GM10266 (cell line): Measurements from ENCODE around the gene APOBEC3A.
"Not testable (repeated sequence)": the region's sequence is repeated elsewhere in the genome, so short reads cannot be mapped to it uniquely, and the experiment has no call there.

Experiments
- DNase-seq: peaks from one replicate; pipeline ENCODE4 v3.0.0; 2012; ENCODE audit errors: extremely low spot score
- TF ChIP-seq, protein P1 (sequence below): IDR thresholded peaks from 2 replicates; pipeline ENCODE4 v1.5.1; 2012; ENCODE audit warnings: mild to moderate bottlenecking, low read depth; ENCODE audit not compliant: control insufficient read depth, insufficient read depth; ENCODE audit errors: missing control alignments

Gene APOBEC3A

DNA sequence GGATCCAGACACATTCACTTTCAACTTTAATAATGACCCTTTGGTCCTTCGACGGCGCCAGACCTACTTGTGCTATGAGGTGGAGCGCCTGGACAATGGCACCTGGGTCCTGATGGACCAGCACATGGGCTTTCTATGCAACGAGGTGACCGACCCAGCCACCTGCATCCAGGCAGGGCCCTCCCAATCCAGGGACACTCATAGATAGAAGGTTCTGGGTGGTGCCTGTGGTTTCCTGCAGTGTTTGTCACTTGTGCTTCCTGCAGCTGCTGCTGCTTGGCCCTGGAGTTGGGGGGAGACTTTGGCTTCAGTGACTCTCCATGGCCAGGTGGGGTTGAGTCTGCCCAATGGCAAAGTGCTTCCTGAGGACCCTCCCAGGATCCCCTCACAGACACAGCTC lies 32.1 kb downstream of the APOBEC3A start:
- TF ChIP-seq, protein P1, sequence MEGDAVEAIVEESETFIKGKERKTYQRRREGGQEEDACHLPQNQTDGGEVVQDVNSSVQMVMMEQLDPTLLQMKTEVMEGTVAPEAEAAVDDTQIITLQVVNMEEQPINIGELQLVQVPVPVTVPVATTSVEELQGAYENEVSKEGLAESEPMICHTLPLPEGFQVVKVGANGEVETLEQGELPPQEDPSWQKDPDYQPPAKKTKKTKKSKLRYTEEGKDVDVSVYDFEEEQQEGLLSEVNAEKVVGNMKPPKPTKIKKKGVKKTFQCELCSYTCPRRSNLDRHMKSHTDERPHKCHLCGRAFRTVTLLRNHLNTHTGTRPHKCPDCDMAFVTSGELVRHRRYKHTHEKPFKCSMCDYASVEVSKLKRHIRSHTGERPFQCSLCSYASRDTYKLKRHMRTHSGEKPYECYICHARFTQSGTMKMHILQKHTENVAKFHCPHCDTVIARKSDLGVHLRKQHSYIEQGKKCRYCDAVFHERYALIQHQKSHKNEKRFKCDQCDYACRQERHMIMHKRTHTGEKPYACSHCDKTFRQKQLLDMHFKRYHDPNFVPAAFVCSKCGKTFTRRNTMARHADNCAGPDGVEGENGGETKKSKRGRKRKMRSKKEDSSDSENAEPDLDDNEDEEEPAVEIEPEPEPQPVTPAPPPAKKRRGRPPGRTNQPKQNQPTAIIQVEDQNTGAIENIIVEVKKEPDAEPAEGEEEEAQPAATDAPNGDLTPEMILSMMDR: no peak
- no peak for DNase-seq

DNA sequence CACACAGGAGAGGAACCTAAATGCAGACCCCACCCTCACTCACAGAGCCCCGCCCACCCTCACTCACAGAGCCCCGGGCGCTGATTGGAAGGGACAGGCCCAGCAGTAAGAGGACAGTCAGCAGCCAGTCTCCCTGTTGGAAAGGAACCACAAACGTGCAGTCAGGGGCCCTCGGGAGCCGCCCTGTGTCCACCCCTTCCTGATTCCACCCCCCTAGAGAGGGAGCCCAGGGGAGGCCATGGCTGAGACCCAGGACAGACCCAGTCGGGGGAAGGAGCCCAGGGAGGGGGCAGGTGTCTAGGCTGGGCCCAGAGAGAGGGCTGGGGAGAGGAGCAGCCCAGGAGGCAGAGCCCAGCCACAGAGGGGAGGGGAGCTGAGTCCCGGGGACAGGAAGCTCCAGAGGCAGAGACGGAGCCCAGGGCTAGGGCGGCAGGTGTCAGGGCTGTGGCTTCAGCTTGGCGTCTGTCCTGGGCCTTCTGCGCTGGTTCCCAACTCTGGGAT lies 35.5 kb downstream of the APOBEC3A start:
- not testable (repeated sequence) for DNase-seq

GRCh38 chr22:38996105-38996504 lies 38.7 kb downstream of the APOBEC3A start:
- no peak for DNase-seq
- TF ChIP-seq, protein P1: no peak

GRCh38 chr22:38997518-38997917 lies 40.1 kb downstream of the APOBEC3A start:
- TF ChIP-seq, protein P1: no peak
- DNase-seq: no peak

- TF ChIP-seq, protein P1: peak; percentile 75
- peak; percentile 80 for DNase-seq
Measured at GRCh38 chr22:39003165-39003638, 45.8 kb downstream of the APOBEC3A start.

- TF ChIP-seq, protein P1: no peak
- DNase-seq: no peak
Measured at GRCh38 chr22:39007177-39007576, 49.8 kb downstream of the APOBEC3A start.

- not testable (repeated sequence) for DNase-seq
Measured at GRCh38 chr22:39008271-39008850, 51.0 kb downstream of the APOBEC3A start.

- TF ChIP-seq, protein P1: no peak
- DNase-seq: no peak
Measured at GRCh38 chr22:39010946-39011345, 53.5 kb downstream of the APOBEC3A start.
